GM19328 (cell line): ENCODE data around the gene YTHDF1.
"Not testable (repeated sequence)": the region's sequence is repeated elsewhere in the genome, so short reads cannot be mapped to it uniquely, and the experiment has no call there.

Experiments
- ATAC-seq: cut with Tn5 transposase; IDR thresholded peaks from one replicate; pipeline ENCODE4 v1.9.1; 2021; ENCODE audit warnings: mild to moderate bottlenecking, moderate library complexity; ENCODE audit not compliant: unreplicated experiment

YTHDF1 gene

GRCh38 chr20:63160641-63161175 lies 55.2 kb downstream of the YTHDF1 start:
- ATAC-seq: no peak

GRCh38 chr20:63159826-63160640 lies 55.9 kb downstream of the YTHDF1 start:
- no peak for ATAC-seq

GRCh38 chr20:63159251-63159650 lies 56.7 kb downstream of the YTHDF1 start:
- not testable (repeated sequence) for ATAC-seq

- no peak for ATAC-seq
Observed at GRCh38 chr20:63158845-63159244, 57.1 kb downstream of the YTHDF1 start.

- ATAC-seq: no peak
Observed at GRCh38 chr20:63158352-63158751, 57.6 kb downstream of the YTHDF1 start.

- ATAC-seq: not testable (repeated sequence)
Observed at GRCh38 chr20:63157431-63157830, 58.5 kb downstream of the YTHDF1 start.

GRCh38 chr20:63156221-63156671 lies 59.7 kb downstream of the YTHDF1 start:
- no peak for ATAC-seq

- ATAC-seq: no peak
Observed at GRCh38 chr20:63155266-63156165, 60.4 kb downstream of the YTHDF1 start.

GRCh38 chr20:63154395-63154794 lies 61.5 kb downstream of the YTHDF1 start:
- ATAC-seq: no peak

- no peak for ATAC-seq
Observed at GRCh38 chr20:63153254-63154221, 62.4 kb downstream of the YTHDF1 start.

- ATAC-seq: no peak
Observed at GRCh38 chr20:63152322-63153253, 63.3 kb downstream of the YTHDF1 start.

GRCh38 chr20:63151554-63152321 lies 64.2 kb downstream of the YTHDF1 start:
- no peak for ATAC-seq

GRCh38 chr20:63150911-63151531 lies 64.9 kb downstream of the YTHDF1 start:
- no peak for ATAC-seq

GRCh38 chr20:63150391-63150898 lies 65.5 kb downstream of the YTHDF1 start:
- no peak for ATAC-seq

- no peak for ATAC-seq
Observed at GRCh38 chr20:63149531-63150192, 66.3 kb downstream of the YTHDF1 start.

- ATAC-seq: no peak
Observed at GRCh38 chr20:63148696-63149095, 67.2 kb downstream of the YTHDF1 start.

GRCh38 chr20:63147532-63147931 lies 68.4 kb downstream of the YTHDF1 start:
- no peak for ATAC-seq
